Measurements from ENCODE around the gene SLC12A3. TPM values are rescaled to one million over a fixed set of nuclear protein-coding genes. Genes with fewer than 3 reads are reported as not detected.

The SLC12A3 gene
- total RNA-seq, 3 donors from 2014 or later, result not detected

- ATAC-seq (no peak), DNase-seq (no peak)
- Histone ChIP-seq H3K9me3 (no peaks in the 10 kb centered on the region), H3K4me3 (no peak overlapping the region), H3K4me1 (ENCODE audit: low read depth) (peaks cover 15% of the 10 kb centered on the region), H3K36me3 (ENCODE audit: low read depth) (no peaks in the 10 kb centered on the region)
- intact Hi-C loops (cut with DNase I, micrococcal nuclease), result no loop called here
- no peak for TF ChIP-seq CTCF (IDR thresholded peaks at IDR 0.05)
These were observed 49.9 kb downstream of the SLC12A3 start for GRCh38 chr16:56914896-56915295.

- no peak for ATAC-seq
- H3K4me1 ChIP-seq (ENCODE audit: low read depth), result peaks cover 13% of the 10 kb centered on the region
These were observed 50.5 kb downstream of the SLC12A3 start for GRCh38 chr16:56915336-56916119.

GRCh38 chr16:56916571-56917403 lies 51.8 kb downstream of the SLC12A3 start:
- H3K4me1 ChIP-seq (ENCODE audit: low read depth), result peaks cover 13% of the 10 kb centered on the region
- TF ChIP-seq CTCF (IDR thresholded peaks at IDR 0.05), result no peak
- intact Hi-C loops (cut with DNase I, micrococcal nuclease), result no loop called here
- no peaks in the 10 kb centered on the region for H3K36me3 ChIP-seq (ENCODE audit: low read depth)
- peak in 1 of 3 donors; percentile 39 for DNase-seq
- peak; percentile 48 for ATAC-seq
- H3K9me3 ChIP-seq, result no peaks in the 10 kb centered on the region
- H3K4me3 ChIP-seq, result no peak overlapping the region

More at GRCh38 chr16:56915336-56916119, 50.5 kb downstream of the SLC12A3 start:
- no peak for TF ChIP-seq CTCF (IDR thresholded peaks at IDR 0.05)
- DNase-seq, result no peak
- intact Hi-C loops (cut with DNase I, micrococcal nuclease), result no loop called here
- H3K4me3 ChIP-seq, result no peak overlapping the region
- H3K9me3 ChIP-seq, result no peaks in the 10 kb centered on the region
- no peaks in the 10 kb centered on the region for H3K36me3 ChIP-seq (ENCODE audit: low read depth)

- Histone ChIP-seq H3K36me3 (ENCODE audit: low read depth) (no peaks in the 10 kb centered on the region), H3K9me3 (no peaks in the 10 kb centered on the region), H3K4me1 (ENCODE audit: low read depth) (peaks cover 7% of the 10 kb centered on the region), H3K4me3 (no peak overlapping the region)
- DNase-seq (no peak), ATAC-seq (no peak)
- intact Hi-C loops (cut with DNase I, micrococcal nuclease), result no loop called here
- no peak for TF ChIP-seq CTCF (IDR thresholded peaks at IDR 0.05)
These were observed 53.5 kb downstream of the SLC12A3 start for GRCh38 chr16:56918467-56919012.

- H3K36me3 ChIP-seq (ENCODE audit: low read depth), result no peaks in the 10 kb centered on the region
- H3K4me1 ChIP-seq (ENCODE audit: low read depth), result peaks cover 7% of the 10 kb centered on the region
- ATAC-seq (no peak), DNase-seq (no peak)
- intact Hi-C loops (cut with DNase I, micrococcal nuclease), result no loop called here
- TF ChIP-seq CTCF (IDR thresholded peaks at IDR 0.05), result no peak
- H3K4me3 ChIP-seq, result no peak overlapping the region
- no peaks in the 10 kb centered on the region for H3K9me3 ChIP-seq
These were observed 54.2 kb downstream of the SLC12A3 start for GRCh38 chr16:56919099-56919800.
